ENCODE measurements around the gene KCNH6.

The KCNH6 gene

DNA sequence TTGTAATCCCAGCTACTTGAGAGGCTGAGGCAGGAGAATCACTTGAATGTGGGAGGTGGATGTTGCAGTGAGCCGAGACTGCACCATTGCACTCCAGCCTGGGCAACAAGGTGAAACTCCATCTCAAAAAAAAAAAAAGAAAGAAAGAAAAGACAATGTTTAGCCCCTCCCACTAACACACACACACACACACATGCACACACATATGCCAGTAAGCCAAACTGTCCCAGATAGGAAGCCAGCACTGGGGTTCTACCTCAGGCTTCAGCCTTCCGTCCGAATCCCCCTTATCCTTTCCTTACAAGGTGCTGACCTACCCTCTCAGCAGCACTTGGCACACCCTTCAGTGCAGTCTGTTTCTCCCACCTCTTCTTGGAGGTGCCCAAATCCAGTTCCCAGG lies 8.7 kb upstream of the KCNH6 start:
- Mint-ChIP-seq H3K27me3 (ENCODE audit: low read depth) (peaks cover 10% of the 10 kb centered on the region), H3K36me3 (ENCODE audit: low read depth) (no peaks in the 10 kb centered on the region), H3K4me1 (ENCODE audit: low read depth) (no peaks in the 10 kb centered on the region), H3K4me3 (no peak overlapping the region), H3K27ac (no peak overlapping the region), H3K9me3 (no peaks in the 10 kb centered on the region)

GRCh38 chr17:63514974-63515373 lies 8.2 kb upstream of the KCNH6 start:
- Mint-ChIP-seq H3K4me3 (no peak overlapping the region), H3K36me3 (ENCODE audit: low read depth) (no peaks in the 10 kb centered on the region), H3K27me3 (ENCODE audit: low read depth) (peaks cover 10% of the 10 kb centered on the region), H3K27ac (no peak overlapping the region), H3K9me3 (no peaks in the 10 kb centered on the region), H3K4me1 (ENCODE audit: low read depth) (no peaks in the 10 kb centered on the region)

GRCh38 chr17:63515426-63515825 lies 7.7 kb upstream of the KCNH6 start:
- peaks cover 10% of the 10 kb centered on the region for H3K27me3 Mint-ChIP-seq (ENCODE audit: low read depth)
- no peak overlapping the region for H3K27ac Mint-ChIP-seq
- H3K4me3 Mint-ChIP-seq, result no peak overlapping the region
- H3K36me3 Mint-ChIP-seq (ENCODE audit: low read depth), result no peaks in the 10 kb centered on the region
- H3K4me1 Mint-ChIP-seq (ENCODE audit: low read depth), result no peaks in the 10 kb centered on the region
- H3K9me3 Mint-ChIP-seq, result no peaks in the 10 kb centered on the region

DNA sequence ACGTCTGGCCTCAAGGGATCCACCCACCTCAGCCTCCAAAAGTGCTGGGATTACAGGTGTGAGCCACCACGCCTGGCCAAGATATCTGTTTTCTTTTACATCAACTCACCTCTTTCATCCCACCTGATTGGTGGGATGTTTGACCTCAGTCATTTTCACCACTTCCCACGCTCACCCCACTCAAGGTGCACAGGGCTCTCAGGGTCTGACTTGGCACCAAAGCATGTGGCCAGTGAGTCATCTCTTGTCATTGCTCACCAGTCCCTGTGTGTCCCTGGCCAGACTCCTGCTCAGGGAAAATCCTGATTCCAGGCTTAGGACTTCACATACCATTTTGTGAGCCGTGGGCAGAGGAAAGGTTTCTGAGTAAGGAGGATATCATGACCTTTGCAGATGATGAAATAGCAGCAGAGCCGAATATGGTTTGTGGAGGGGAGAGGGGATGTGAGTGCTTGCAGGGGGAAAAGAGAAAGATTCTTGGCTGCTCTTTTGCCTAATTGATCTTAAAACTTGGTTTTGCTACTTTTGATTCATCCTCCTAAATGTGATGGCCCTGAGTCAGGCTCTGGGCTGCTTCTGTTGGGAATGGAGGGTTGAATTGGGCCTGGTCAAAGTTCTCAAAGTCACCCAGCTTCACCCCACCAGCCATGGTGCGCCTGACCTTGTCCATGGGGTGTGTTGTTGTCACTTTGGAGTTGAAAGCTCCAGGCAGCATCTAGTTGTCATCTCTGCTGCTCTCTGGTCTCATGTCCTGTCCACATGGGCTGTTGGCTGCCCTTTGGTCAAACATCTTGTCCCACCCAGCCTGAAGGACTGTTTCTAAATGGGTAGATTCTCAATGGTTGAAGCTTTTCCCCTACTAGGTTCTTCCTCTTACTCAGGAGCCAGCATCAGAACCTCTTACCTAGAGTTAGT lies 6.0 kb upstream of the KCNH6 start:
- no peaks in the 10 kb centered on the region for H3K4me1 Mint-ChIP-seq (ENCODE audit: low read depth)
- no peaks in the 10 kb centered on the region for H3K9me3 Mint-ChIP-seq
- no peak overlapping the region for H3K4me3 Mint-ChIP-seq
- no peak overlapping the region for H3K27ac Mint-ChIP-seq
- no peaks in the 10 kb centered on the region for H3K36me3 Mint-ChIP-seq (ENCODE audit: low read depth)
- H3K27me3 Mint-ChIP-seq (ENCODE audit: low read depth), result peaks cover 23% of the 10 kb centered on the region

GRCh38 chr17:63517825-63518534 lies 5.2 kb upstream of the KCNH6 start:
- no peak overlapping the region for H3K4me3 Mint-ChIP-seq
- H3K27me3 Mint-ChIP-seq (ENCODE audit: low read depth), result peaks cover 19% of the 10 kb centered on the region
- no peaks in the 10 kb centered on the region for H3K36me3 Mint-ChIP-seq (ENCODE audit: low read depth)
- no peaks in the 10 kb centered on the region for H3K9me3 Mint-ChIP-seq
- H3K4me1 Mint-ChIP-seq (ENCODE audit: low read depth), result no peaks in the 10 kb centered on the region
- no peak overlapping the region for H3K27ac Mint-ChIP-seq

- Mint-ChIP-seq H3K36me3 (ENCODE audit: low read depth) (no peaks in the 10 kb centered on the region), H3K9me3 (no peaks in the 10 kb centered on the region), H3K4me1 (ENCODE audit: low read depth) (no peaks in the 10 kb centered on the region), H3K27ac (no peak overlapping the region), H3K4me3 (no peak overlapping the region), H3K27me3 (ENCODE audit: low read depth) (peaks cover 27% of the 10 kb centered on the region)
These were observed 3.9 kb upstream of the KCNH6 start for GRCh38 chr17:63519116-63519881.

DNA sequence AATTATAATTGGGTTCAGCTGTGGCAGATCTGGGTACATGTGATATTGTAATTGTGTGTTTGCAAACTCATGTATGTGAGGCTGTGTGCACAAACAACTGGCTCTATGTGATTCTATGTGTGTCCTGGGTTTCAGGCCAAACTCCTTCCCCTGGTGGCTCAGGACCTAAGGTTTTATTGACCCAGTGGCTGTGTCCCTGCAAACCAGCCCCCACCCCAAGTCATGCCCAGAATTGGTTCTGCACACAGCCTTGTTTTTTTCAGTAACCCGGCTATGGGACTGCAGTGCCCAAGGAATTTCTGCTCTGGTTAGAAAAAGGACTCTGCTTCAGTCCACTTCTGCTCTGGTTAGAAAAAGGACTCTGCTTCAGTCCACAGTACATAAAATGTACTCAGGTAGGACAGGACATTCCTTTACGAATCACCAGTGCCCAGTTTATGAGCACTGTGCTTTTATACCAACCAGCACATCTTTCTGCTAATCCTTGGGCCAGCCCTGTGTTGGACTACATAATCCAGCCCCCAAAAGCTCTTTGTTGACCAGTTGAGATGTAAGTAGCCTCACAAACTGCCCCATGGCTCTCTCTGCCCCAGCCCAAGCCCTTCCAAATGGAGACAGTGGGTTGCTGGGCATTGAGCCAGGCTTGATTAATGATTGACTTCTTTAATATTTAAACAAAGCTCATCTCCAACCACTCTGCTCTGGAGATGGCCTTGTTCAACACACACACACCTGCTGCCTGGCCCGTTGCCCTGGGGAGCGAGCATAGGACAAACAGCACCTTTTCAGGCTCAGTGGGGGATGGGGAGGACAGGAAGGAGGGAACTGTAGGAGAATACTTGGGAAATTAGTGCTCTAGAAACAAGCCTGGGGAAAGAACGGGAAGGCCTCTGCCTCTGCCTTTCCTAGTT lies 2.9 kb upstream of the KCNH6 start:
- Mint-ChIP-seq H3K27ac (no peak overlapping the region), H3K4me3 (no peak overlapping the region), H3K27me3 (ENCODE audit: low read depth) (peaks cover 30% of the 10 kb centered on the region), H3K36me3 (ENCODE audit: low read depth) (no peaks in the 10 kb centered on the region), H3K4me1 (ENCODE audit: low read depth) (no peaks in the 10 kb centered on the region), H3K9me3 (no peaks in the 10 kb centered on the region)

GRCh38 chr17:63524051-63524450 lies 893 bp downstream of the KCNH6 start:
- no peaks in the 10 kb centered on the region for H3K36me3 Mint-ChIP-seq (ENCODE audit: low read depth)
- no peaks in the 10 kb centered on the region for H3K9me3 Mint-ChIP-seq
- H3K4me1 Mint-ChIP-seq (ENCODE audit: low read depth), result no peaks in the 10 kb centered on the region
- H3K27me3 Mint-ChIP-seq (ENCODE audit: low read depth), result peaks cover 28% of the 10 kb centered on the region
- H3K27ac Mint-ChIP-seq, result peak overlapping the region; percentile 17
- peak overlapping the region; percentile 7 for H3K4me3 Mint-ChIP-seq

DNA sequence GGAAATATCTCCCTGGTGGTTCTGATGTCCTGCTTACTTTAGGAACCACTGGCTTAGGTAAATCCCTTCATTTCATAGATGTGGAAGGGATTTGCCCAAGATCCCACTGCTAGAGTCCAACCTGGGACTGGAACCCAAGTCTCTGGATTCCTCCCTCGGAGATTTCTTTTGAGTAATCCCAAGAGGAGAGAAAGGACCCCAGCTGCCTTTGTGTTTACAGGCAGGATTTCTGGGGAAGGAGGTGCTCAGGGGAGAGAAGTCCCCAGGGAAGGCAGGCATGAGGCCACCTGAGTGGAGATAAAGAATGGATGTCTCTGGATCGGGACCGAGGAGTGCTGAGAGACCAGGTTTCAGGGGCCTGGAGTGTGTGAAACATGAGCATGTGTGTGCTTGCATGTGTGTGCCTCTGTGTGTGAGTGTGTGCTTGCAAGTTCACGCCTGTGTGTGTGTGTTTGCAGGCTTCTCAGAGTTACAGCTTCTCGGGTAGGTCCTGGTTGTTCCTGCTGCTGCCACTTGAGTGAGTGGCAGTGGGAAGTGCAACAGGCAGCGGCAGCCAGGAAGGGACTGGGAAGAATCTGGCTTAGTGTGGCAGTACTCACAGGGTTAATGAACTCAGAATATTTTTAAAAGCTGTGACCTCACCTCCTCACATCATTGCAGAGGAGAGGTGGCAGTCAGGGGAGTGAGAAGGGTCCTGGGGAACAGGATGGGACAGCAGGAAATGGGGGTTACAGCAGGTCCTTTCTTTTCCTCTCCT lies 2.2 kb downstream of the KCNH6 start:
- H3K27me3 Mint-ChIP-seq (ENCODE audit: low read depth), result peaks cover 28% of the 10 kb centered on the region
- no peaks in the 10 kb centered on the region for H3K4me1 Mint-ChIP-seq (ENCODE audit: low read depth)
- H3K36me3 Mint-ChIP-seq (ENCODE audit: low read depth), result no peaks in the 10 kb centered on the region
- H3K4me3 Mint-ChIP-seq, result no peak overlapping the region
- H3K9me3 Mint-ChIP-seq, result no peaks in the 10 kb centered on the region
- no peak overlapping the region for H3K27ac Mint-ChIP-seq

DNA sequence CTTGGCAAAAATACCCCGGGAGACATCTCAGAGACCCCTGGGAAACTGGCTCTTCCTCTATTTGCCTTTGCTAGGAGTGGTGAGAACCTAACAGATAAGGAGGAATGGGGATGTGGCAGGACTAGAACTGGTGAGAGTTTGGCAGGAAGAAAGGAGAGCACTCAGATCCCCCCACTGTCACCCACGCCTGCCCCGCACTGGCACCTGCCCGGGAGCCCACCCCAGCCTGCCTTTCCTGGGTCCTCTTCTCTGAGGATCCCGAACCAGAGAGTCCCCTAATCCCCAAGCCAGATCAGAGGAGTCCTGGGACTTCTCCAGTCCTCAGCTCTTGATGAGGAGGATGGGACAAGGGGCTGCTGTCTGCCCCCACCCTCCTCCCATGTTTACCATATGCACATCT lies 3.7 kb downstream of the KCNH6 start:
- Mint-ChIP-seq H3K4me1 (ENCODE audit: low read depth) (no peaks in the 10 kb centered on the region), H3K4me3 (no peak overlapping the region), H3K36me3 (ENCODE audit: low read depth) (no peaks in the 10 kb centered on the region), H3K27me3 (ENCODE audit: low read depth) (peaks cover 16% of the 10 kb centered on the region), H3K9me3 (no peaks in the 10 kb centered on the region), H3K27ac (no peak overlapping the region)

DNA sequence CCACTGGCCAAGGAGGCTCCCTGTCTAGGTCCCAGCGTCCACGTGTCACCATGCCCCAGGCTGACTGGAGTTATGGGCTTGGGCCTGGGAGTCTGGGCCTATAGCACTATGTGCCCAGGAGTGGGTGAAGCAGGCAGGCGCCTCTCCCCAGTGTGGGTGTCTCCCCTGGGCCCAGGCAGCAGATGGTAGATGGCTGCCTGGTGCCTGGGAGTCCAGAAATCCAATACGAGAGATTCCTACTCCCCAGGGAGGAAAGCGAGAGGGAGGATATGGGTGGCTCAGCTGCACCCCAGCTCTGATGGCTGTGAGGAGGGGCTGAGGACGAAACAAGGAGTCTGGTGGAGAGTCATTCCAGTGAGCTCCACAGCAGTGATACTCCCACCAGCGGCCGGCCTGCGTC lies 5.0 kb downstream of the KCNH6 start:
- H3K9me3 Mint-ChIP-seq, result no peaks in the 10 kb centered on the region
- H3K36me3 Mint-ChIP-seq (ENCODE audit: low read depth), result no peaks in the 10 kb centered on the region
- H3K4me1 Mint-ChIP-seq (ENCODE audit: low read depth), result no peaks in the 10 kb centered on the region
- H3K27me3 Mint-ChIP-seq (ENCODE audit: low read depth), result peaks cover 15% of the 10 kb centered on the region
- H3K27ac Mint-ChIP-seq, result no peak overlapping the region
- H3K4me3 Mint-ChIP-seq, result no peak overlapping the region

GRCh38 chr17:63529711-63530556 lies 6.8 kb downstream of the KCNH6 start:
- H3K27me3 Mint-ChIP-seq (ENCODE audit: low read depth), result peaks cover 6% of the 10 kb centered on the region
- no peak overlapping the region for H3K27ac Mint-ChIP-seq
- H3K36me3 Mint-ChIP-seq (ENCODE audit: low read depth), result no peaks in the 10 kb centered on the region
- H3K4me1 Mint-ChIP-seq (ENCODE audit: low read depth), result no peaks in the 10 kb centered on the region
- H3K9me3 Mint-ChIP-seq, result no peaks in the 10 kb centered on the region
- H3K4me3 Mint-ChIP-seq, result no peak overlapping the region
